Measurements from ENCODE around the gene CHKA.

Gene CHKA

GRCh38 chr11:68056317-68057285, 64.6 kb downstream of the CHKA start:
- Histone ChIP-seq H3K36me3 (ENCODE audit: control insufficient read depth, insufficient read depth, low read length) (no peaks in the 10 kb centered on the region), H3K4me1 (no peaks in the 10 kb centered on the region)
- no peak for TF ChIP-seq CTCF (IDR thresholded peaks at IDR 0.05)

GRCh38 chr11:68053981-68054812, 67.0 kb downstream of the CHKA start:
- Histone ChIP-seq H3K4me3 (ENCODE audit: low read depth, low read length) (no peak overlapping the region), H3K79me2 (no peaks in the 10 kb centered on the region), H3K4me1 (no peaks in the 10 kb centered on the region), H3K36me3 (ENCODE audit: control insufficient read depth, insufficient read depth, low read length) (no peaks in the 10 kb centered on the region), H3K9ac (no peak overlapping the region), H3K27me3 (ENCODE audit: control insufficient read depth, insufficient read depth, low read length) (no peaks in the 10 kb centered on the region), H3K9me3 (ENCODE audit: control insufficient read depth, low read length) (no peaks in the 10 kb centered on the region), H2AFZ (no peak overlapping the region), H3K4me2 (ENCODE audit: low read length) (no peak overlapping the region), H3K27ac (no peak overlapping the region)
- TF ChIP-seq CTCF (IDR thresholded peaks at IDR 0.05): no peak

More at GRCh38 chr11:68056317-68057285, 64.6 kb downstream of the CHKA start:
- Histone ChIP-seq H3K27me3 (ENCODE audit: control insufficient read depth, insufficient read depth, low read length) (no peaks in the 10 kb centered on the region), H3K4me3 (ENCODE audit: low read depth, low read length) (no peak overlapping the region), H3K9me3 (ENCODE audit: control insufficient read depth, low read length) (no peaks in the 10 kb centered on the region), H2AFZ (no peak overlapping the region), H3K79me2 (no peaks in the 10 kb centered on the region), H3K27ac (no peak overlapping the region), H3K9ac (no peak overlapping the region), H3K4me2 (ENCODE audit: low read length) (no peak overlapping the region)

GRCh38 chr11:68053117-68053516, 68.1 kb downstream of the CHKA start:
- Histone ChIP-seq H3K9ac (no peak overlapping the region), H3K36me3 (ENCODE audit: control insufficient read depth, insufficient read depth, low read length) (no peaks in the 10 kb centered on the region), H2AFZ (no peak overlapping the region)

GRCh38 chr11:68052137-68052873, 68.9 kb downstream of the CHKA start:
- Histone ChIP-seq H3K4me1 (no peaks in the 10 kb centered on the region), H3K4me2 (ENCODE audit: low read length) (no peak overlapping the region), H3K9me3 (ENCODE audit: control insufficient read depth, low read length) (no peaks in the 10 kb centered on the region), H3K27me3 (ENCODE audit: control insufficient read depth, insufficient read depth, low read length) (no peaks in the 10 kb centered on the region), H3K9ac (no peak overlapping the region), H3K36me3 (ENCODE audit: control insufficient read depth, insufficient read depth, low read length) (no peaks in the 10 kb centered on the region), H3K4me3 (ENCODE audit: low read depth, low read length) (no peak overlapping the region), H3K27ac (no peak overlapping the region), H2AFZ (no peak overlapping the region), H3K79me2 (no peaks in the 10 kb centered on the region)
- no peak for TF ChIP-seq CTCF (IDR thresholded peaks at IDR 0.05)

More at GRCh38 chr11:68053117-68053516, 68.1 kb downstream of the CHKA start:
- no peak for TF ChIP-seq CTCF (IDR thresholded peaks at IDR 0.05)
- H3K27me3 ChIP-seq (ENCODE audit: control insufficient read depth, insufficient read depth, low read length): no peaks in the 10 kb centered on the region
- no peaks in the 10 kb centered on the region for H3K9me3 ChIP-seq (ENCODE audit: control insufficient read depth, low read length)
- no peaks in the 10 kb centered on the region for H3K4me1 ChIP-seq
- no peak overlapping the region for H3K4me2 ChIP-seq (ENCODE audit: low read length)
- H3K27ac ChIP-seq: no peak overlapping the region
- H3K79me2 ChIP-seq: no peaks in the 10 kb centered on the region
- no peak overlapping the region for H3K4me3 ChIP-seq (ENCODE audit: low read depth, low read length)
